Measurements from ENCODE around the gene CDC42EP2. TPM values are rescaled to one million over a fixed set of nuclear protein-coding genes. Genes with fewer than 3 reads are reported as not detected.

Gene CDC42EP2
- total RNA-seq, 2 experiments from 2014 or later = 0.96 TPM; not detected in 1

DNA sequence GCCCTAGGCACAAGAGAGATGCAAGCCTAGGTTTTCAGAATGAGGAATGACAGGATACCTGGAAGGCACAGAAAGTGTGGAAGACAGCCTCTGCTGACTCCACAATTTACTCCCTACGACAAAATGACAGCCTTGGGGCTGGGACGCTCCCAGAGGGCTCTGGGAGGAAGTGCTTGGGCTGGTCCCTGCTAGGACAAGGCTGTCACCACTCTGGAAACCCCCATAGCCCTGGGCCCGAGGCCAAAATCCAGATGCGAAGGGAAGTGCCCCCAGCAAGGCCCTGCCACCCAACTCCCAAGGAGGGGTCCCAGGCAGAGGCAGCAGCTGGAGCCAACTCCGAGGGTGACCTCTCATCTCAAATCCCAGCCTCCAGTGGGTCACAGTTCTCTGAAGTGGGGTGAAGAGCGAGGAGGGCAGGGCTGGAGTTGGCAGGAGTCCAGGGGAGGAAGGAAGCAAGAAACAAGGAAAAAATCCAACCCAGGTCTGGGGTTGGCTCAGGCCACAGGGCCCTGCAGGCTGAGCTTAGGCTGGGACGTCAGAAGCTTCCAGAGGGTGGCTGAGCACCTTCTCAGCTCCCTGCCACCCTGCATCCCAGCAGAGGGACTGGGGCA is 6.3 kb upstream of the CDC42EP2 start:
- Histone ChIP-seq H3K36me3 (ENCODE audit: insufficient read depth, low read length) (no peaks in the 10 kb centered on the region), H3K4me3 (ENCODE audit: low read length) (no peak overlapping the region), H3K9me3 (ENCODE audit: control insufficient read depth in 1 of 2, insufficient read depth in 1 of 2, low read length in 2 of 2) (no peaks in the 10 kb centered on the region), H3K4me1 (ENCODE audit: insufficient read depth, low read length) (no peaks in the 10 kb centered on the region), H3K27me3 (ENCODE audit: control insufficient read depth in 1 of 2, insufficient read depth in 2 of 2, low read length in 2 of 2) (no peaks in the 10 kb centered on the region), H3K27ac (ENCODE audit: low read depth in 1 of 2, low read length in 2 of 2) (no peak overlapping the region)
- ChIA-PET POLR2A (no interaction called here), CTCF (no interaction called here)
- Mint-ChIP-seq H3K9me3 (no peaks in the 10 kb centered on the region), H3K4me3 (no peak overlapping the region), H3K27me3 (no peaks in the 10 kb centered on the region), H3K36me3 (ENCODE audit: low read depth) (no peaks in the 10 kb centered on the region), H3K4me1 (ENCODE audit: low read depth) (no peaks in the 10 kb centered on the region), H3K27ac (no peak overlapping the region)
- DNase-seq (peak in 2 of 14 experiments; percentile 64 to 67), ATAC-seq (ENCODE audit: poor library complexity) (no peak)
- intact Hi-C loops (cut with DNase I, micrococcal nuclease) = no loop called here
- TF ChIP-seq, protein P1, sequence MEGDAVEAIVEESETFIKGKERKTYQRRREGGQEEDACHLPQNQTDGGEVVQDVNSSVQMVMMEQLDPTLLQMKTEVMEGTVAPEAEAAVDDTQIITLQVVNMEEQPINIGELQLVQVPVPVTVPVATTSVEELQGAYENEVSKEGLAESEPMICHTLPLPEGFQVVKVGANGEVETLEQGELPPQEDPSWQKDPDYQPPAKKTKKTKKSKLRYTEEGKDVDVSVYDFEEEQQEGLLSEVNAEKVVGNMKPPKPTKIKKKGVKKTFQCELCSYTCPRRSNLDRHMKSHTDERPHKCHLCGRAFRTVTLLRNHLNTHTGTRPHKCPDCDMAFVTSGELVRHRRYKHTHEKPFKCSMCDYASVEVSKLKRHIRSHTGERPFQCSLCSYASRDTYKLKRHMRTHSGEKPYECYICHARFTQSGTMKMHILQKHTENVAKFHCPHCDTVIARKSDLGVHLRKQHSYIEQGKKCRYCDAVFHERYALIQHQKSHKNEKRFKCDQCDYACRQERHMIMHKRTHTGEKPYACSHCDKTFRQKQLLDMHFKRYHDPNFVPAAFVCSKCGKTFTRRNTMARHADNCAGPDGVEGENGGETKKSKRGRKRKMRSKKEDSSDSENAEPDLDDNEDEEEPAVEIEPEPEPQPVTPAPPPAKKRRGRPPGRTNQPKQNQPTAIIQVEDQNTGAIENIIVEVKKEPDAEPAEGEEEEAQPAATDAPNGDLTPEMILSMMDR (IDR thresholded peaks at IDR 0.05) = no peak

DNA sequence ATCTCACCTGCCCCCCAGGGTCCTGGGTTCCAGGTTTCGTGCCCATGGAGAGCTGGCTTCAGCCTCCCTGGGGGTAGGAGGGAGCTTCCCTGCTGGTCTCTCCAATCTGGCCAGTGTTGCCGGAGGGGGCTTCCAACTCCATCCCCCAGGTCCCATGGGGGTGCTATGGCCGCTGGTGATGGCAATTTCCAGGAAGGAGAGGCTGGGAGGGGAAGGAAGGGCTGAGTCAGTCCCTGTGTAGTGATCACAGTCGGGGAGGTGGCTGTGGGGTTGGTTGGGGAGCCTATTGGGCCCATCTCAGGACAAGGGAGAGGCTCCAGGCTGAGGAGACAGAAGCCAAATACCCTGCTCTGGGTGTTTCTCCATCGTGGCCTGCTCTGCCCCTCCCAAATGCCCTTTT is 5.7 kb upstream of the CDC42EP2 start:
- DNase-seq (no peak), ATAC-seq (ENCODE audit: poor library complexity) (no peak)
- intact Hi-C loops (cut with DNase I, micrococcal nuclease) = no loop called here
- POLR2A ChIA-PET = no interaction called here
- Mint-ChIP-seq H3K36me3 (ENCODE audit: low read depth) (no peaks in the 10 kb centered on the region), H3K9me3 (no peaks in the 10 kb centered on the region), H3K27ac (no peak overlapping the region), H3K4me3 (no peak overlapping the region), H3K4me1 (ENCODE audit: low read depth) (peaks cover 3% of the 10 kb centered on the region), H3K27me3 (no peaks in the 10 kb centered on the region)
- H3K9me3 ChIP-seq (ENCODE audit: control insufficient read depth in 1 of 2, insufficient read depth in 1 of 2, low read length in 2 of 2) = no peaks in the 10 kb centered on the region
- H3K36me3 ChIP-seq (ENCODE audit: insufficient read depth, low read length) = no peaks in the 10 kb centered on the region
- TF ChIP-seq, protein P1 (IDR thresholded peaks at IDR 0.05) = no peak
- no peak overlapping the region for H3K27ac ChIP-seq (ENCODE audit: low read depth in 1 of 2, low read length in 2 of 2)
- no peak overlapping the region for H3K4me3 ChIP-seq (ENCODE audit: low read length)
- H3K27me3 ChIP-seq (ENCODE audit: control insufficient read depth in 1 of 2, insufficient read depth in 2 of 2, low read length in 2 of 2) = peaks cover 0 to under 1% of the 10 kb centered on the region in 2 experiments
- H3K4me1 ChIP-seq (ENCODE audit: insufficient read depth, low read length) = peaks cover 1% of the 10 kb centered on the region
- CTCF ChIA-PET = no interaction called here

DNA sequence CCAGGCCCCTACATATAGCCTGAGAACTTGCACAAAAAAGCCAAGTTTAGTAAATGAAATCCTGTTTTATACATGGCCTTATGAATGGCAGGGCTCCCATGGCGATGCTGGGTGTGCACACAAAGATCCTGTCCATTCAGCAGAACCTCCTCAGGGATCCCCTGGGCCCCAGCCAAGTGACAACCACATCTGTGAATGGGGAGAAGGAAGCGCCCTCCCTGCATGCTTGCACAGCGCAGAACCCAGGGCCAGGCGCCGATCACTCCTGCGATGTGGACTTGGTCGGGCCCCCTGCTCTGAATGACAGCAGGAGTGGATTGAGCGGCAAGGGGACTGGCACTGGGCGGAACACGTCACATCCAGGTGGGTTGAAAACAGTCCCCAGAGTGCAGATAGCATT is 4.5 kb upstream of the CDC42EP2 start:
- ChIA-PET CTCF (no interaction called here), POLR2A (no interaction called here)
- peaks cover 7% of the 10 kb centered on the region for H3K4me1 Mint-ChIP-seq (ENCODE audit: low read depth)
- no peaks in the 10 kb centered on the region for H3K27me3 Mint-ChIP-seq
- Histone ChIP-seq H3K27ac (ENCODE audit: low read depth in 1 of 2, low read length in 2 of 2) (no peak overlapping the region), H3K4me3 (ENCODE audit: low read length) (no peak overlapping the region), H3K9me3 (ENCODE audit: control insufficient read depth in 1 of 2, insufficient read depth in 1 of 2, low read length in 2 of 2) (no peaks in the 10 kb centered on the region), H3K36me3 (ENCODE audit: insufficient read depth, low read length) (no peaks in the 10 kb centered on the region), H3K27me3 (ENCODE audit: control insufficient read depth in 1 of 2, insufficient read depth in 2 of 2, low read length in 2 of 2) (peaks cover 0 to 2% of the 10 kb centered on the region in 2 experiments), H3K4me1 (ENCODE audit: insufficient read depth, low read length) (peaks cover 12% of the 10 kb centered on the region)
- TF ChIP-seq, protein P1 (IDR thresholded peaks at IDR 0.05) = no peak
- ATAC-seq (ENCODE audit: poor library complexity) (no peak), DNase-seq (no peak)
- intact Hi-C loops (cut with DNase I, micrococcal nuclease) = loop anchor here (5.0 to 10.0 kb wide), 2 partner anchors 295 to 298 kb away; partner anchors contain the start of gene ARL2 (in 2 of the 2)
- H3K27ac Mint-ChIP-seq = no peak overlapping the region
- no peak overlapping the region for H3K4me3 Mint-ChIP-seq
- no peaks in the 10 kb centered on the region for H3K36me3 Mint-ChIP-seq (ENCODE audit: low read depth)
- no peaks in the 10 kb centered on the region for H3K9me3 Mint-ChIP-seq

Data from CD4-positive, alpha-beta T cell (primary cell).